AG04449 (cell line): ENCODE data around the gene DCDC2.
A peak's percentile ranks its signal among the peaks of the same experiment; 100 is the strongest.
"Not testable (repeated sequence)": the region's sequence is repeated elsewhere in the genome, so short reads cannot be mapped to it uniquely, and the experiment has no call there.

Experiments
- CTCF ChIA-PET: fragments of 350-600 bp; formaldehyde crosslinking; extraction: SDS; loops from one replicate; lab custom pipeline; 2021; ENCODE audit warnings: antibody characterized with exemption; lab: Yijun Ruan, JAX
- POLR2A ChIA-PET: fragments of 400-600, 350-600 bp; formaldehyde crosslinking; extraction: SDS; loops from one replicate; lab custom pipeline; 2020; ENCODE audit warnings: antibody characterized with exemption, inconsistent platforms; lab: Yijun Ruan, JAX
- DNase-seq: peaks from one replicate; pipeline ENCODE4 v3.0.0-alpha.2; 2010; ENCODE audit warnings: low read depth, low spot score
- H3K4me3 ChIP-seq: 2 replicates; pipeline ENCODE4 v1.5.1; 2011; ENCODE audit warnings: low read depth, mild to moderate bottlenecking, control low read depth, low read length
- CTCF ChIP-seq: IDR thresholded peaks from one replicate; pipeline ENCODE4 v1.5.1; 2011; ENCODE audit warnings: mild to moderate bottlenecking, moderate library complexity, low read length, control low read depth, inconsistent platforms; ENCODE audit not compliant: insufficient read depth; ENCODE audit errors: missing control alignments

The DCDC2 gene

GRCh38 chr6:24223115-24223919 lies 134.5 kb downstream of the DCDC2 start:
- ChIA-PET POLR2A (no interaction called here), CTCF (no interaction called here)
- TF ChIP-seq CTCF = no peak
- no peak overlapping the region for H3K4me3 ChIP-seq
- no peak for DNase-seq

- ChIA-PET CTCF (no interaction called here), POLR2A (no interaction called here)
- no peak overlapping the region for H3K4me3 ChIP-seq
- TF ChIP-seq CTCF = no peak
- DNase-seq = no peak
These were observed 138.2 kb downstream of the DCDC2 start for GRCh38 chr6:24219670-24220069.

GRCh38 chr6:24214984-24215383 lies 142.9 kb downstream of the DCDC2 start:
- DNase-seq = no peak
- no peak overlapping the region for H3K4me3 ChIP-seq
- POLR2A ChIA-PET = no interaction called here
- CTCF ChIA-PET = no interaction called here
- TF ChIP-seq CTCF = no peak

GRCh38 chr6:24207413-24207812 lies 150.4 kb downstream of the DCDC2 start:
- TF ChIP-seq CTCF = no peak
- ChIA-PET CTCF (no interaction called here), POLR2A (no interaction called here)
- no peak for DNase-seq
- H3K4me3 ChIP-seq = no peak overlapping the region

- peak; percentile 37 for TF ChIP-seq CTCF
- DNase-seq = no peak
- POLR2A ChIA-PET = no interaction called here
- no peak overlapping the region for H3K4me3 ChIP-seq
- CTCF ChIA-PET = interaction anchor here (1.4 to 1.7 kb wide), 2 partner anchors 8 to 14 kb away, joined by 5 to 9 read pairs; no protein-coding TSS in a partner anchor
These were observed 152.8 kb downstream of the DCDC2 start for GRCh38 chr6:24205020-24205492.

GRCh38 chr6:24204113-24204512 lies 153.7 kb downstream of the DCDC2 start:
- CTCF ChIA-PET = interaction anchor here (1.7 kb wide), 1 partner anchor 9 kb away, joined by 9 read pairs; no protein-coding TSS in a partner anchor
- POLR2A ChIA-PET, H3K4me3 ChIP-seq, DNase-seq: not testable (repeated sequence)
